HG03575 (cell line): Measurements from ENCODE around the gene SLC22A16.
"Not testable (repeated sequence)": the region's sequence is repeated elsewhere in the genome, so short reads cannot be mapped to it uniquely, and the experiment has no call there.

ENCODE experiments used
- ATAC-seq: cut with Tn5 transposase; IDR thresholded peaks from one replicate; pipeline ENCODE4 v1.9.1; 2021; ENCODE audit not compliant: unreplicated experiment, insufficient number of reproducible peaks, low FRiP score; ENCODE audit errors: extremely low read depth

SLC22A16 gene, protein sequence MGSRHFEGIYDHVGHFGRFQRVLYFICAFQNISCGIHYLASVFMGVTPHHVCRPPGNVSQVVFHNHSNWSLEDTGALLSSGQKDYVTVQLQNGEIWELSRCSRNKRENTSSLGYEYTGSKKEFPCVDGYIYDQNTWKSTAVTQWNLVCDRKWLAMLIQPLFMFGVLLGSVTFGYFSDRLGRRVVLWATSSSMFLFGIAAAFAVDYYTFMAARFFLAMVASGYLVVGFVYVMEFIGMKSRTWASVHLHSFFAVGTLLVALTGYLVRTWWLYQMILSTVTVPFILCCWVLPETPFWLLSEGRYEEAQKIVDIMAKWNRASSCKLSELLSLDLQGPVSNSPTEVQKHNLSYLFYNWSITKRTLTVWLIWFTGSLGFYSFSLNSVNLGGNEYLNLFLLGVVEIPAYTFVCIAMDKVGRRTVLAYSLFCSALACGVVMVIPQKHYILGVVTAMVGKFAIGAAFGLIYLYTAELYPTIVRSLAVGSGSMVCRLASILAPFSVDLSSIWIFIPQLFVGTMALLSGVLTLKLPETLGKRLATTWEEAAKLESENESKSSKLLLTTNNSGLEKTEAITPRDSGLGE

GRCh38 chr6:110476046-110476849 is at the start of gene SLC22A16:
Gene SLC22A16, minus strand, starts transcription at chr6:110476613. Its CDS starts 39 bp downstream, at chr6:110476574.
- no peak for ATAC-seq

DNA sequence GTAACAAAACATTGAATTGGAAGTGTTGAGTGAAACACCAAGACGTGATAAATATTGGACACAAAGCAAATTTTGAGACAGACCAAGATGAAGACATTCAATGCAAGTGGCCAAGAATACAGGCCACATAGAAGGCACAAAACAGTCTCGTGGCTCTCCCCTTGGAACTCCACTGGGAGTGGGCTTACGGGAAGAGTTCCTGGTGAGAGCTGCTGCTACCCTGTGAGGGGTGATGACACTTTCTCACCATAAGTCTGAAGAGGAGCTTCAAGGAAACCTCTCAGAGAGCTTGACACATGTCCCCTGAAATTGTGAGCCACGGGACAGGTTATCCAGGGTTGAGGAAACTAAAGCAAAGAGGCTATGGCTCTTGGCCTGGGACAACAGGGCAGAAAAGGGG is 48.6 kb upstream of the SLC22A16 start:
- no peak for ATAC-seq

DNA sequence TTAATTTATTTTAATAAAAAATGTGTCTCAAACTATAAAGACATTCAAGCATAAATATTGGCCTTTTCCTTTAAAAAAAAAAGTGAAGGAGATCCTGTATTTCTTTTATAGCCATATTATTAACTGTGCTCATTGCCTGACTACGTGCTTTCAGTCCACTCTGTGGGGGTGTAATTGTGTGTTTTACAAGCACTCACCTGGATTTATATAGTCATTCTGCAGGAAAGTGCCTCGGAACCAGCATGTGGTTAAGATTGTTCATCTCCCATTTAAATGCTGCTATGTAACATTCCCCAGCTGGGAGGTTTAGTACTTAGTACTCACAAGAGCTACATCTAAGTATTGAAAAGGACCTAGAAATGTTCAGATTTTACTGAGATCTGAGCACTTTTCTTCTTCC is 47.9 kb upstream of the SLC22A16 start:
- ATAC-seq = no peak

DNA sequence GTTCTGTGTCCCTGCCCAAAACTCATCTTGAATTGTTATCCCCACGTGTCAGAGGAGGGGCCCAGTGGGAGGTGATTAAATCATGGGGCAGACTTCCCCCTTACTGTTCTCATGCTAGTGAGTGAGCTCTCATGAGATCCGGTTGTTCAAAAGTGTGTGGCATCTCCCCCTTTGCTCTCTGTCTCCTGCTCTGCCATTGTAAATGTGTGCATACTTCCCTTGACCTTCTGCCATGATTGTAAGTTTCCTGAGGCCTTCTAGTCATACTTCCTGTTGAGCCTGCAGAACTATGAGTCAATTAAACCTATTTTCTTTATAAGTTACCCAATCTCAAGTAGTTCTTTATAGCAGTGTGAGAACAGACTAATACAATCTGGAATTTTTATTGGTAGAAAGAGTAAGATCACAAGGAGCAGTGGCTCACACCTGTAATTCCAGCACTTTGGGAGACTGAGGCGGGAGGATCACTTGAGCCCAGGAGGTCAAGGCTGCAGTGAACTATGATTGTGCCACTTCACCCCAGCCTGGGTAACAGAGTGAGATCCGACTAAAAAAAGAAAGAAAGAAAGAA is 47.1 kb upstream of the SLC22A16 start:
- ATAC-seq = no peak

GRCh38 chr6:110522427-110522826 is 46.0 kb upstream of the SLC22A16 start:
- no peak for ATAC-seq

GRCh38 chr6:110520992-110521543 is 44.7 kb upstream of the SLC22A16 start:
- no peak for ATAC-seq

- ATAC-seq = no peak
These were observed 44.0 kb upstream of the SLC22A16 start for GRCh38 chr6:110520209-110520965.

DNA sequence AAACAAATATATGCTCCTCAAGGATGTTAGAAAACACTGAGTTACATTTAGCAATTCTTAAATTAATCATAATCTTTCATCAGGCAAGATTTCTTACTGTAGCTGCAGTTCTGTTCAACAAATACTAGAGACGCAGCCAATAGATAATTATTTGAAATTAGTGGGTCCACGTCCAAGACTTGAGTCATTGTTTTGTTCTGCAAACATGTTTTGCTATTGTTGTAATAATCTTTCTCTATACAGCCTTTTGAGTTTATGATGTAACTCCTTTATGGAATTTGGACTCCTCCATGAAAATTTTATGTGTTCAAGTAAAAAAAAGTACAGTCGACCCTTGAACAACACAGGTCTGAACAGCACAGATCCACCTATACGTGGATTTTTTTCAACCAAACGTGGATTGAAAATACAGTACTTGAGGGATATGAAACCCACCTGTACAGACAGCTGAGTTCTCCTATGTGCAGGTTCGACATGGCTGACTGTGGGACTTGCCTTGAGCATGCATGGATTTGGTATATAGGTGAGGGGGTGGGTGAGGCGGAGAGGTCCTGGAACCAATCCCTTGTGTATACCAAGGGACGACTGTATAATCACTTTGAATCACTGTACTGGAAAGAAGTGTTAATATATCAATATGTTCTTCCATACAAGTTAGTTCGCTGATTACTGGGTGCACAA is 41.3 kb upstream of the SLC22A16 start:
- no peak for ATAC-seq

- ATAC-seq = no peak
These were observed 40.6 kb upstream of the SLC22A16 start for GRCh38 chr6:110517034-110517433.

DNA sequence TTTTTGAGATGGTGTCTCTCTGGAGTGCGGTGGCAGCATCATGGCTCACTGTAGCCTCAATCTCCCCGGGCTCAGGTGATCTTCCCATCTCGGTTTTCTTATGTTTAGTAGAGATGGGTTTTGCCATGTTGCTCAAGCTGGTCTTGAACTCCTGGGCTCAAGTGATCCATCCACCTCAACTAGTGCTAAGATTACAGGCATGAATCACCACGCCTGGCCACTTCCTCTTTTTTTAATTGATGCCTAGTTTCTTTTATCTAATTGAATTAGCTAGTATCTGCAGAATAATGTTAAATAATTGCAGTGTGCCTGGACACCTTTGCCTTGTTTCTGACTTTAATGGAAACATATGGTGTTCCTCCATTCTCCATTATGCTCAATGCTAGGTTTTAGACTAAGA is 38.4 kb upstream of the SLC22A16 start:
- no peak for ATAC-seq

DNA sequence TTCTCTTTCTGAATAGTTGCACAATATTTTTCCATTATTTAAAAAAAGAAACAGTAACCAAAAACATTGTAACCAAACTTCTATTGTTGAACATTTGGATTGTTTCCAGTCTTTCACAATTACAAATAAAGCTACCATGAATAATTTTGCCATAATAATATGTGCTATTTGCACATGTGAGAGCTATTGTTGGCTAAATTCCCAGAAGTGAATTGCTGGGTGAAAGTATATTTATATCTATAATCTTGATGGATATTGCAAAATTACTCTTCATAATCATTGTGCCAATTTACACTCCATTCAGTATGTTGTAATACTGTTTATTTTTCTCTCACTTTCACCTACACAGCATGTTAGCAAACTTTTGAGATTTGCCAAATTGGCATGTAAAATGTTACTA is 36.6 kb upstream of the SLC22A16 start:
- ATAC-seq = no peak

- not testable (repeated sequence) for ATAC-seq
These were observed 36.1 kb upstream of the SLC22A16 start for GRCh38 chr6:110512549-110512948.

GRCh38 chr6:110511401-110511800 is 35.0 kb upstream of the SLC22A16 start:
- ATAC-seq = no peak

GRCh38 chr6:110509617-110510241 is 33.3 kb upstream of the SLC22A16 start:
- ATAC-seq = no peak

DNA sequence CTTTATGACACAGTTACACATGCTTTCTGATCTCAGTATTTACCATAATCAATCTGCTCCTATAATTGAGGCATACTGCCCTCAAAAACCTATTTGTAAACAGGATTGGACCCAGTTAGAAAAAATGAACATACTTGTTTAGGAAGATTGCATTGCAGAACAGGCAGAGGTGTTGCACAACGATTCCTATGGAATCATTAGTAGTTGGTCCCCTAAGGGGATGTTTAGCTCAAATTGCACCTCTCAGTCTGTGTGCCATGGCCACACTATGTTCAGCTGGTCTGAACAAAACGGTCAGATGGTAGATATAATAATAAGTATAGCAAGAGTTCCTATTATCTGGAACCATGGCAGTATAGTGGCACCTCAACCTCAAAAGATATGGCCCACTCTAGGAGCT is 28.5 kb upstream of the SLC22A16 start:
- ATAC-seq = not testable (repeated sequence)

DNA sequence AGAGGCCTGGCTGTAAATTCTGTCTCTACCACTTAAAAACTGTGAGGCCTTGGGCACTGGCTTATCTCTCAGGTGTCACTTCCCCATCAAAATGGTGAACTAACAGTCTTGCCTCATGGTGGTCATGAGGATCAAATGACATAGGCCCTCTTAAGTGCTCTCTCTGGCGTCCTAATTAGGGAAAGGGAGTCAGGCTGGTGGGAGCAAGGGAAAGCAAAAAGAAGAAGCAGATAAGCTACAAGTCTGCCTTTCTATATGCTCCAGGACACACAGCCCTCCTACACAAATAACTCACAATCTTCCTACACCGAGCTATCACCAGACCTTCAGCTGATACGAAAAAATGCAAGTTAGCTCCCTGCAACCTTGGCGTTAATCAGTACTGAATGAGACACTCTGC is 19.5 kb upstream of the SLC22A16 start:
- no peak for ATAC-seq

DNA sequence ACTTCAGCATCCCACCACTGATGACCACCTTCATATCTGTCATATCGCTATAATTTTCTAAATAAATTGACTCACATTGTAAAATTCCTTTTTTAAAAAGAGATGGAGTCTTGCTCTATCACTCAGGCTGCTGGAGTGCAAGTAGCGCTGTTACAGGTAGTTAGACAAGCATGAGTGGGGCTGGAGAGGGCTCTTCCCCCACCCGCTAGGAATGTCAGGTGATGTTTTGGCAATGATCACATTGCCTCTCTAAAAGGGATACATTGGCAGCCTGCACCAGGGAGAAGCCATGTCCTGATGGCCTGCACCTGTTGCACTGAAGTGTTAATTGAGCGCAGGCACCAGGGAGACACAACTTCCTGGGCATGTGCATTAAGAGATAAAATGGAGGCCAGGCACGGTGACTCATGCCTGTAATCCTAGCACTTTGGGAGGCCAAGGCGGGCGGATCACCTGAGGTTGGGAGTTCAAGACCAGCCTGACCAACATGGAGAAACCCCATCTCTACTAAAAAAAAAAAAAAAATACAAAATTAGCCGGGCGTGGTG is 16.9 kb upstream of the SLC22A16 start:
- no peak for ATAC-seq
